HepG2 (cell line): ENCODE data around the gene JUND. TPM values are rescaled to one million over a fixed set of nuclear protein-coding genes. Genes with fewer than 3 reads are reported as not detected.
A peak's percentile ranks its signal among the peaks of the same experiment; 100 is the strongest.

Experiments used
- AGO1 ChIP-seq: fragments of 200-400 bp; formaldehyde crosslinking; IDR thresholded peaks from 2 replicates; pipeline ENCODE4 v1.6.1; 2017; ENCODE audit warnings: mild to moderate bottlenecking, low read depth, low read length, moderate library complexity; ENCODE audit not compliant: poor library complexity, severe bottlenecking
- DMAP1 ChIP-seq: IDR thresholded peaks from 2 replicates; pipeline ENCODE4 v1.6.1; 2016
- DR1 ChIP-seq: sonication (generic); formaldehyde crosslinking; IDR thresholded peaks from 2 replicates; pipeline ENCODE4 v1.8.0; 2021; ENCODE audit warnings: mild to moderate bottlenecking, missing genetic modification reagents, inconsistent platforms
- HMG20B ChIP-seq: conservative IDR thresholded peaks from 2 replicates; pipeline ENCODE4 v1.6.1; 2016; ENCODE audit warnings: missing genetic modification reagents, missing compliant biosample characterization
- KDM5A ChIP-seq: fragments of 200-600 bp; sonication (generic); IDR thresholded peaks from 2 replicates; pipeline ENCODE4 v1.7.0; 2018; ENCODE audit warnings: antibody characterized with exemption, mild to moderate bottlenecking, low read length, borderline replicate concordance
- KLF11 ChIP-seq: IDR thresholded peaks from 2 replicates; pipeline ENCODE4 v1.6.1; 2016; ENCODE audit warnings: missing compliant biosample characterization
- MAZ ChIP-seq, 2 experiments: sonication (generic) in 1 of 2; formaldehyde crosslinking in 1 of 2; IDR thresholded peaks; 2 replicates each; pipeline versions ENCODE4 v1.5.0 to v1.6.1; 2012 to 2020; ENCODE audit warnings: low read depth in 2 of 2, mild to moderate bottlenecking in 2 of 2, borderline replicate concordance in 1 of 2, improper control_type of control experiment in 1 of 2, low read length in 1 of 2, missing genetic modification reagents in 1 of 2, moderate library complexity in 1 of 2
- MBD4 ChIP-seq: IDR thresholded peaks from 2 replicates; pipeline ENCODE4 v1.6.1; 2012; ENCODE audit warnings: low read length, inconsistent platforms, borderline replicate concordance
- NFE2L2 ChIP-seq: fragments of 150-350 bp; IDR thresholded peaks from 2 replicates; pipeline ENCODE4 v1.6.1; 2014; ENCODE audit warnings: low read length
- REPIN1 ChIP-seq: sonication (generic); formaldehyde crosslinking; IDR thresholded peaks from 2 replicates; pipeline ENCODE4 v1.8.0; 2022; ENCODE audit warnings: missing genetic modification reagents, low read depth, mild to moderate bottlenecking, borderline replicate concordance
- SETDB1 ChIP-seq: sonication (generic); formaldehyde crosslinking; IDR thresholded peaks from 2 replicates; pipeline ENCODE4 v1.5.1; 2020; ENCODE audit warnings: missing genetic modification reagents, mild to moderate bottlenecking, borderline replicate concordance
- SRSF1 ChIP-seq: fragments of 200-400 bp; formaldehyde crosslinking; optimal IDR thresholded peaks from 2 replicates; pipeline ENCODE3; 2017; ENCODE audit warnings: mild to moderate bottlenecking, low read depth, low read length, moderate library complexity
- ZNF160 ChIP-seq: sonication (generic); formaldehyde crosslinking; IDR thresholded peaks from 2 replicates; pipeline ENCODE4 v1.8.0; 2022; ENCODE audit warnings: mild to moderate bottlenecking, inconsistent platforms, missing genetic modification reagents
- ZNF180 ChIP-seq: sonication (generic); formaldehyde crosslinking; IDR thresholded peaks from 2 replicates; pipeline ENCODE4 v1.4.0; 2020; ENCODE audit warnings: low read depth, missing genetic modification reagents, borderline replicate concordance
- ZNF207 ChIP-seq: fragments of 450-650 bp; IDR thresholded peaks from 2 replicates; pipeline ENCODE4 v1.6.1; 2016; ENCODE audit warnings: antibody characterized with exemption, borderline replicate concordance
- ZNF263 ChIP-seq: sonication (generic); formaldehyde crosslinking; IDR thresholded peaks from 2 replicates; pipeline ENCODE4 v1.4.0; 2020; ENCODE audit warnings: missing genetic modification reagents
- ZNF3 ChIP-seq: IDR thresholded peaks from 2 replicates; pipeline ENCODE4 v1.7.0; 2017; ENCODE audit warnings: inconsistent platforms
- ZNF33A ChIP-seq: sonication (generic); formaldehyde crosslinking; IDR thresholded peaks from 2 replicates; pipeline ENCODE4 v1.5.1; 2020; ENCODE audit warnings: missing genetic modification reagents, mild to moderate bottlenecking, moderate library complexity, borderline replicate concordance
- ZNF34 ChIP-seq: sonication (generic); formaldehyde crosslinking; IDR thresholded peaks from 2 replicates; pipeline ENCODE4 v1.4.0; 2020; ENCODE audit warnings: mild to moderate bottlenecking, missing genetic modification reagents, borderline replicate concordance
- ZNF484 ChIP-seq: sonication (generic); formaldehyde crosslinking; IDR thresholded peaks from 2 replicates; pipeline ENCODE4 v1.5.1; 2020; ENCODE audit warnings: mild to moderate bottlenecking, low read depth, missing genetic modification reagents, borderline replicate concordance
- ZNF703 ChIP-seq: sonication (generic); formaldehyde crosslinking; IDR thresholded peaks from 2 replicates; pipeline ENCODE4 v1.5.1; 2020; ENCODE audit warnings: missing genetic modification reagents, mild to moderate bottlenecking, moderate library complexity, borderline replicate concordance
- ZNF776 ChIP-seq: sonication (generic); formaldehyde crosslinking; IDR thresholded peaks from 2 replicates; pipeline ENCODE4 v1.4.0; 2020; ENCODE audit warnings: mild to moderate bottlenecking, missing genetic modification reagents
- polyA plus RNA-seq, 8 experiments: library from polyadenylated mRNA; depleted of rRNA in 3 of 8; stranded (reverse) in 7 of 8; unstranded in 1 of 8; fragments of >200 nt; fragmentation: Illumina TruSeq in 4 of 8; extraction: Trizol in 4 of 8; gene quantifications; 2 replicates each; pipeline versions ENCODE4 v1.2.1 to v1.2.3, GENCODE V29; 2011 to 2016; ENCODE audit warnings: low read depth in 4 of 8, missing spikeins in 1 of 8, mixed read lengths in 1 of 8; ENCODE audit not compliant: insufficient read depth in 1 of 8
- total RNA-seq, 5 experiments: library from RNA; depleted of rRNA; stranded (reverse); fragments of >200 nt; fragmentation: Illumina TruSeq; extraction: Trizol; gene quantifications; 2 replicates each; pipeline ENCODE4 v1.2.3, GENCODE V29; 2016; ENCODE audit warnings: low read depth in 1 of 5
- TF ChIP-seq, protein P1 (sequence below): sonication (generic); formaldehyde crosslinking; IDR thresholded peaks from 2 replicates; pipeline ENCODE4 v1.4.0; 2020; ENCODE audit warnings: missing genetic modification reagents
- TF ChIP-seq, protein P2 (sequence below): sonication (generic); formaldehyde crosslinking; IDR thresholded peaks from 2 replicates; pipeline ENCODE4 v1.9.0; 2021; ENCODE audit warnings: missing genetic modification reagents, borderline replicate concordance

Gene JUND
- total and polyA plus RNA-seq, 2 of the 13 experiments (the other 11 are each of a cell fraction or from before 2014, with no cell fraction given), result 41.2 to 59.8 TPM

DNA sequence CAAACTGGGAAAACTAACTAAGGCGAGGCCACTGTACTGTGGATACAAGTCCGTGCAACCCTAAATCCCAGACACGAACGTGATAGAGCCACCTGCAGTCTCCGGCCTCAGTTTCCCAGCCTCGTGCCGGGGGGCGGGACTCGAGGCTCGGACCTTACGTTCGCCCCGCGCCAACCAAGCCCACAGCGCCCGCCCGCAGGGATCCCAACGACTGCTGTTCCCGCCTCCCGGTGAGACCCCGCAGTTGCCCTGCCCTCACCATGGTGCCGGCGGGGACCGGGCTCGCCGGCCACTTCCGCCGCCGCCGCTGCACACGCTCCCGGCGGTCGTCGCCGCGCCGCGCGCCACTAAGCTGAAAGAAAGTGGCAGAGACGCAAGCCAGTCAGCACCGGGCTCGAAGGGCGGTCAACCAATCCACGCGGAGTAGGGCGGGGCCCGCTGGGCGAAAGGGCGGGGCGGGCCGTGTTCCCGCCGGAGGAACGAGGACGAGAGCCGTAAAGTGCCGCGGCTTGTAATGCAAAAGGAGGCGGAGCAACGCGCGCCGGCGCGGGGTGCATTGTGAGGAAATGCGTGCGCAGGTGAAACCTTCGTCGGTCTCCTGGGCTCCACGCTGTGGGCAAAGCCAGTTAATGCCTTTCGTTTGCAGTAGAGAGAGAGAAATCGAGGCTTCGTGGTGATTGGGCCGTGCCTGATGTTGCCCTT, 41.5 kb upstream of the JUND start, which contains the start of gene LSM4 (continued):
- TF ChIP-seq, protein P1, sequence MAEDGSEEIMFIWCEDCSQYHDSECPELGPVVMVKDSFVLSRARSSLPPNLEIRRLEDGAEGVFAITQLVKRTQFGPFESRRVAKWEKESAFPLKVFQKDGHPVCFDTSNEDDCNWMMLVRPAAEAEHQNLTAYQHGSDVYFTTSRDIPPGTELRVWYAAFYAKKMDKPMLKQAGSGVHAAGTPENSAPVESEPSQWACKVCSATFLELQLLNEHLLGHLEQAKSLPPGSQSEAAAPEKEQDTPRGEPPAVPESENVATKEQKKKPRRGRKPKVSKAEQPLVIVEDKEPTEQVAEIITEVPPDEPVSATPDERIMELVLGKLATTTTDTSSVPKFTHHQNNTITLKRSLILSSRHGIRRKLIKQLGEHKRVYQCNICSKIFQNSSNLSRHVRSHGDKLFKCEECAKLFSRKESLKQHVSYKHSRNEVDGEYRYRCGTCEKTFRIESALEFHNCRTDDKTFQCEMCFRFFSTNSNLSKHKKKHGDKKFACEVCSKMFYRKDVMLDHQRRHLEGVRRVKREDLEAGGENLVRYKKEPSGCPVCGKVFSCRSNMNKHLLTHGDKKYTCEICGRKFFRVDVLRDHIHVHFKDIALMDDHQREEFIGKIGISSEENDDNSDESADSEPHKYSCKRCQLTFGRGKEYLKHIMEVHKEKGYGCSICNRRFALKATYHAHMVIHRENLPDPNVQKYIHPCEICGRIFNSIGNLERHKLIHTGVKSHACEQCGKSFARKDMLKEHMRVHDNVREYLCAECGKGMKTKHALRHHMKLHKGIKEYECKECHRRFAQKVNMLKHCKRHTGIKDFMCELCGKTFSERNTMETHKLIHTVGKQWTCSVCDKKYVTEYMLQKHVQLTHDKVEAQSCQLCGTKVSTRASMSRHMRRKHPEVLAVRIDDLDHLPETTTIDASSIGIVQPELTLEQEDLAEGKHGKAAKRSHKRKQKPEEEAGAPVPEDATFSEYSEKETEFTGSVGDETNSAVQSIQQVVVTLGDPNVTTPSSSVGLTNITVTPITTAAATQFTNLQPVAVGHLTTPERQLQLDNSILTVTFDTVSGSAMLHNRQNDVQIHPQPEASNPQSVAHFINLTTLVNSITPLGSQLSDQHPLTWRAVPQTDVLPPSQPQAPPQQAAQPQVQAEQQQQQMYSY (CRISPR knock-in tag), result peak; percentile 61; the same call in 1 of the 2 replicates
- TF ChIP-seq DMAP1 (CRISPR knock-in tag), result peak; percentile 84
- TF ChIP-seq ZNF3, result no peak
- TF ChIP-seq ZNF207, result no peak
- no peak for TF ChIP-seq ZNF34 (CRISPR knock-in tag)
- no peak for TF ChIP-seq HMG20B
- TF ChIP-seq ZNF484 (CRISPR knock-in tag), result no peak
- no peak for TF ChIP-seq NFE2L2
- TF ChIP-seq KDM5A, result no peak; the same call in 1 of the 2 replicates
- no peak for TF ChIP-seq ZNF33A (CRISPR knock-in tag)
- no peak for TF ChIP-seq ZNF180
- peak; percentile 72 for TF ChIP-seq AGO1
- TF ChIP-seq ZNF263 (CRISPR knock-in tag), result 0 out of 2 replicates have a peak, but pooled peaks have one; percentile 1
- TF ChIP-seq DR1 (CRISPR knock-in tag), result peak; percentile 21; the same call in 1 of the 2 replicates
- TF ChIP-seq SETDB1, result no peak
- TF ChIP-seq MAZ (IDR thresholded peaks at IDR 0.05; ENCODE audit: borderline replicate concordance, low read depth, low read length), result peak; percentile 81
- TF ChIP-seq MAZ (CRISPR knock-in tag; IDR thresholded peaks at IDR 0.05; ENCODE audit: low read depth), result peak; percentile 81
- TF ChIP-seq, protein P2, sequence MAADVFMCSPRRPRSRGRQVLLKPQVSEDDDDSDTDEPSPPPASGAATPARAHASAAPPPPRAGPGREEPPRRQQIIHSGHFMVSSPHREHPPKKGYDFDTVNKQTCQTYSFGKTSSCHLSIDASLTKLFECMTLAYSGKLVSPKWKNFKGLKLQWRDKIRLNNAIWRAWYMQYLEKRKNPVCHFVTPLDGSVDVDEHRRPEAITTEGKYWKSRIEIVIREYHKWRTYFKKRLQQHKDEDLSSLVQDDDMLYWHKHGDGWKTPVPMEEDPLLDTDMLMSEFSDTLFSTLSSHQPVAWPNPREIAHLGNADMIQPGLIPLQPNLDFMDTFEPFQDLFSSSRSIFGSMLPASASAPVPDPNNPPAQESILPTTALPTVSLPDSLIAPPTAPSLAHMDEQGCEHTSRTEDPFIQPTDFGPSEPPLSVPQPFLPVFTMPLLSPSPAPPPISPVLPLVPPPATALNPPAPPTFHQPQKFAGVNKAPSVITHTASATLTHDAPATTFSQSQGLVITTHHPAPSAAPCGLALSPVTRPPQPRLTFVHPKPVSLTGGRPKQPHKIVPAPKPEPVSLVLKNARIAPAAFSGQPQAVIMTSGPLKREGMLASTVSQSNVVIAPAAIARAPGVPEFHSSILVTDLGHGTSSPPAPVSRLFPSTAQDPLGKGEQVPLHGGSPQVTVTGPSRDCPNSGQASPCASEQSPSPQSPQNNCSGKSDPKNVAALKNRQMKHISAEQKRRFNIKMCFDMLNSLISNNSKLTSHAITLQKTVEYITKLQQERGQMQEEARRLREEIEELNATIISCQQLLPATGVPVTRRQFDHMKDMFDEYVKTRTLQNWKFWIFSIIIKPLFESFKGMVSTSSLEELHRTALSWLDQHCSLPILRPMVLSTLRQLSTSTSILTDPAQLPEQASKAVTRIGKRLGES (CRISPR knock-in tag), result 0 out of 2 replicates have a peak, but pooled peaks have one; percentile 22
- TF ChIP-seq MBD4, result no peak
- TF ChIP-seq ZNF703, result no peak
- peak; percentile 66; the same call in 1 of the 2 replicates for TF ChIP-seq ZNF160 (CRISPR knock-in tag)
- TF ChIP-seq SRSF1, result peak; percentile 52
- TF ChIP-seq REPIN1 (CRISPR knock-in tag), result no peak
- TF ChIP-seq KLF11, result peak; percentile 76
- no peak for TF ChIP-seq ZNF776 (CRISPR knock-in tag)
